BLaER1 treated with 17β-estradiol and CSF1 and Interleukin-3, amounts not matched to agents 10 nM and 100 nM (cell line): ENCODE results near the gene EIF4ENIF1.
"Not testable (repeated sequence)": the region's sequence is repeated elsewhere in the genome, so short reads cannot be mapped to it uniquely, and the experiment has no call there.

Source experiments
- H3K27ac ChIP-seq, 11 experiments: shearing (Covaris generic); formaldehyde crosslinking; 2 replicates each; pipeline ENCODE4 v1.8.1; 2022
- H3K27me3 ChIP-seq, 11 experiments: shearing (Covaris generic); formaldehyde crosslinking; 2 replicates each; pipeline ENCODE4 v1.8.1; 2022
- H3K36me3 ChIP-seq, 11 experiments: shearing (Covaris generic); formaldehyde crosslinking; 2 replicates each; pipeline ENCODE4 v1.8.1; 2022
- H3K4me1 ChIP-seq, 10 experiments: shearing (Covaris generic); formaldehyde crosslinking; 2 replicates each; pipeline ENCODE4 v1.8.1; 2022
- H3K4me2 ChIP-seq, 11 experiments: shearing (Covaris generic); formaldehyde crosslinking; 2 replicates each; pipeline ENCODE4 v1.8.1; 2022
- H3K4me3 ChIP-seq, 10 experiments: shearing (Covaris generic); formaldehyde crosslinking; 2 replicates each; pipeline ENCODE4 v1.8.1; 2022
- H3K9ac ChIP-seq, 11 experiments: shearing (Covaris generic); formaldehyde crosslinking; 2 replicates each; pipeline ENCODE4 v1.8.1; 2022
- H3K9me3 ChIP-seq, 11 experiments: shearing (Covaris generic); formaldehyde crosslinking; replicated peaks in 1 of 11; 2 replicates each; pipeline ENCODE4 v1.8.1; 2022
- H4K20me1 ChIP-seq, 11 experiments: shearing (Covaris generic); formaldehyde crosslinking; 2 replicates each; pipeline ENCODE4 v1.8.1; 2022
- Cebpa-rat ChIP-seq, 11 experiments: shearing (Covaris generic); IDR thresholded peaks; 2 replicates each; pipeline ENCODE4 v1.8.1; 2022

EIF4ENIF1 gene

GRCh38 chr22:31488346-31488883 is 1.2 kb downstream of the EIF4ENIF1 start:
- no peaks in the 10 kb centered on the region for H3K9me3 ChIP-seq
- peaks cover 44 to 55% (median 47%) of the 10 kb centered on the region in 11 experiments for H3K36me3 ChIP-seq
- H3K4me1 ChIP-seq: peaks cover 29 to 48% (median 32%) of the 10 kb centered on the region in 10 experiments
- H3K27ac ChIP-seq: peak overlapping the region; percentile 93 to 99 (median 97); a peak in 16 of 22 replicates
- H3K27me3 ChIP-seq: no peaks in the 10 kb centered on the region
- TF ChIP-seq Cebpa-rat (IDR thresholded peaks at IDR 0.05): no peak
- peaks cover 1 to 58% (median 27%) of the 10 kb centered on the region in 11 experiments; a peak in 17 of 22 replicates for H4K20me1 ChIP-seq
- peak overlapping the region; percentile 91 to 98 (median 97) for H3K9ac ChIP-seq
- peak overlapping the region; percentile 83 to 99 (median 96) for H3K4me3 ChIP-seq
- H3K4me2 ChIP-seq: peak overlapping the region; percentile 82 to 98 (median 91)

GRCh38 chr22:31486951-31487350 is 2.7 kb downstream of the EIF4ENIF1 start:
- TF ChIP-seq Cebpa-rat (IDR thresholded peaks at IDR 0.05): no peak
- peaks cover 13 to 73% (median 42%) of the 10 kb centered on the region in 11 experiments; a peak in 19 of 22 replicates for H4K20me1 ChIP-seq
- peak overlapping the region in 3 of 11 experiments; percentile 82 to 90 (median 89); a peak in 4 of 22 replicates for H3K4me2 ChIP-seq
- H3K9me3 ChIP-seq: no peaks in the 10 kb centered on the region
- H3K27ac ChIP-seq: no peak overlapping the region
- H3K4me3 ChIP-seq: no peak overlapping the region
- peaks cover 58 to 68% (median 62%) of the 10 kb centered on the region in 11 experiments for H3K36me3 ChIP-seq
- H3K9ac ChIP-seq: no peak overlapping the region
- no peaks in the 10 kb centered on the region for H3K27me3 ChIP-seq
- peaks cover 28 to 34% (median 30%) of the 10 kb centered on the region in 10 experiments for H3K4me1 ChIP-seq

- Histone ChIP-seq H4K20me1 (peaks cover 13 to 79% (median 47%) of the 10 kb centered on the region in 11 experiments; a peak in 19 of 22 replicates), H3K36me3 (peaks cover 64 to 70% (median 67%) of the 10 kb centered on the region in 11 experiments), H3K4me1 (peaks cover 22 to 28% (median 24%) of the 10 kb centered on the region in 10 experiments)
- H3K4me2 ChIP-seq, H3K4me3 ChIP-seq, H3K9me3 ChIP-seq, H3K9ac ChIP-seq, H3K27ac ChIP-seq, H3K27me3 ChIP-seq: not testable (repeated sequence)
Measured at GRCh38 chr22:31486369-31486768, 3.3 kb downstream of the EIF4ENIF1 start.

GRCh38 chr22:31482470-31482869 is 7.2 kb downstream of the EIF4ENIF1 start:
- H3K4me1 ChIP-seq, H3K27ac ChIP-seq, H3K4me3 ChIP-seq, H3K9ac ChIP-seq, H3K27me3 ChIP-seq, H3K9me3 ChIP-seq, H3K4me2 ChIP-seq: not testable (repeated sequence)
- Histone ChIP-seq H3K36me3 (peaks cover 94 to 100% (median 96%) of the 10 kb centered on the region in 11 experiments), H4K20me1 (peaks cover 37 to 100% (median 76%) of the 10 kb centered on the region in 11 experiments; a peak in 21 of 22 replicates)

GRCh38 chr22:31481129-31481528 is 8.5 kb downstream of the EIF4ENIF1 start:
- no peak overlapping the region for H3K27ac ChIP-seq
- H3K4me2 ChIP-seq: no peak overlapping the region
- no peaks in the 10 kb centered on the region for H3K9me3 ChIP-seq
- peaks cover 94 to 100% (median 96%) of the 10 kb centered on the region in 11 experiments for H3K36me3 ChIP-seq
- no peak overlapping the region for H3K4me3 ChIP-seq
- TF ChIP-seq Cebpa-rat (IDR thresholded peaks at IDR 0.05): no peak
- peaks cover 0 to 9% (median 2%) of the 10 kb centered on the region in 10 experiments; a peak in 6 of 20 replicates for H3K4me1 ChIP-seq
- H4K20me1 ChIP-seq: peaks cover 49 to 100% (median 86%) of the 10 kb centered on the region in 11 experiments; a peak in 21 of 22 replicates
- H3K27me3 ChIP-seq: no peaks in the 10 kb centered on the region
- H3K9ac ChIP-seq: no peak overlapping the region

- Histone ChIP-seq H3K9ac (no peak overlapping the region), H3K4me3 (no peak overlapping the region), H3K4me1 (peaks cover 0 to 16% (median 2%) of the 10 kb centered on the region in 10 experiments; a peak in 6 of 20 replicates), H3K36me3 (peaks cover 82 to 97% (median 91%) of the 10 kb centered on the region in 11 experiments), H3K27me3 (no peaks in the 10 kb centered on the region), H3K9me3 (no peaks in the 10 kb centered on the region), H3K4me2 (no peak overlapping the region), H4K20me1 (peaks cover 48 to 100% (median 92%) of the 10 kb centered on the region in 11 experiments; a peak in 21 of 22 replicates), H3K27ac (no peak overlapping the region)
- no peak for TF ChIP-seq Cebpa-rat (IDR thresholded peaks at IDR 0.05)
Measured at GRCh38 chr22:31477329-31477728, 12.3 kb downstream of the EIF4ENIF1 start.

- TF ChIP-seq Cebpa-rat (IDR thresholded peaks at IDR 0.05): no peak
- Histone ChIP-seq H4K20me1 (peaks cover 47 to 99% (median 83%) of the 10 kb centered on the region in 11 experiments; a peak in 21 of 22 replicates), H3K27ac (no peak overlapping the region), H3K36me3 (peaks cover 80 to 97% (median 91%) of the 10 kb centered on the region in 11 experiments), H3K4me1 (peaks cover 0 to 16% (median 2%) of the 10 kb centered on the region in 10 experiments; a peak in 6 of 20 replicates), H3K27me3 (no peaks in the 10 kb centered on the region), H3K9ac (no peak overlapping the region), H3K4me2 (no peak overlapping the region; a peak in 1 of 22 replicates), H3K4me3 (no peak overlapping the region), H3K9me3 (no peaks in the 10 kb centered on the region)
Measured at GRCh38 chr22:31475800-31476199, 13.8 kb downstream of the EIF4ENIF1 start.

GRCh38 chr22:31474743-31475142 is 14.9 kb downstream of the EIF4ENIF1 start:
- Histone ChIP-seq H3K27ac (no peak overlapping the region), H3K27me3 (no peaks in the 10 kb centered on the region), H3K4me1 (peaks cover 0 to 16% (median 2%) of the 10 kb centered on the region in 10 experiments; a peak in 6 of 20 replicates), H3K9me3 (no peaks in the 10 kb centered on the region), H3K36me3 (peaks cover 80 to 97% (median 91%) of the 10 kb centered on the region in 11 experiments), H3K4me3 (no peak overlapping the region), H3K9ac (no peak overlapping the region), H4K20me1 (peaks cover 41 to 90% (median 74%) of the 10 kb centered on the region in 11 experiments; a peak in 21 of 22 replicates), H3K4me2 (no peak overlapping the region)
- no peak for TF ChIP-seq Cebpa-rat (IDR thresholded peaks at IDR 0.05)

- no peaks in the 10 kb centered on the region for H3K4me1 ChIP-seq
- H3K4me2 ChIP-seq: no peak overlapping the region
- H4K20me1 ChIP-seq: peaks cover 8 to 49% (median 30%) of the 10 kb centered on the region in 11 experiments; a peak in 17 of 22 replicates
- no peak overlapping the region for H3K9ac ChIP-seq
- H3K36me3 ChIP-seq: peaks cover 87 to 99% (median 97%) of the 10 kb centered on the region in 11 experiments
- H3K4me3 ChIP-seq: no peak overlapping the region
- no peaks in the 10 kb centered on the region for H3K27me3 ChIP-seq
- H3K27ac ChIP-seq: no peak overlapping the region
- no peak for TF ChIP-seq Cebpa-rat (IDR thresholded peaks at IDR 0.05)
- H3K9me3 ChIP-seq: no peaks in the 10 kb centered on the region
Measured at GRCh38 chr22:31465307-31465706, 24.3 kb downstream of the EIF4ENIF1 start.
